HUES64 (cell line): ENCODE results near the gene MYPN.

Source experiments
- H3K27ac ChIP-seq: 2 replicates; pipeline ENCODE4 v1.7.0; 2013; ENCODE audit warnings: low read depth, low read length, inconsistent platforms
- H3K27me3 ChIP-seq: 2 replicates; pipeline ENCODE4 v1.6.1; 2013; ENCODE audit warnings: mild to moderate bottlenecking, low read length; ENCODE audit not compliant: insufficient read depth
- H3K36me3 ChIP-seq: 2 replicates; pipeline ENCODE4 v1.6.1; 2013; ENCODE audit warnings: mild to moderate bottlenecking, low read length; ENCODE audit not compliant: insufficient read depth
- H3K4me1 ChIP-seq: 2 replicates; pipeline ENCODE4 v1.6.1; 2013; ENCODE audit warnings: mild to moderate bottlenecking, low read length, moderate library complexity; ENCODE audit not compliant: insufficient read depth
- H3K4me3 ChIP-seq: 2 replicates; pipeline ENCODE4 v1.5.1; 2013; ENCODE audit warnings: mild to moderate bottlenecking, low read length, moderate library complexity
- H3K9ac ChIP-seq: 2 replicates; pipeline ENCODE4 v1.6.1; 2013; ENCODE audit warnings: mild to moderate bottlenecking, low read depth, low read length
- H3K9me3 ChIP-seq: 2 replicates; pipeline ENCODE4 v1.6.1; 2013; ENCODE audit warnings: low read depth, low read length; ENCODE audit not compliant: insufficient read depth
- WGBS: fragments of 150-250, 120-280 bp; methylation state at CpG from one replicate; pipeline ENCODE4 v1.1.7; 2013; ENCODE audit warnings: missing lambda C conversion rate; 5-methylcytosine and 5-hydroxymethylcytosine counted together

Gene MYPN

DNA sequence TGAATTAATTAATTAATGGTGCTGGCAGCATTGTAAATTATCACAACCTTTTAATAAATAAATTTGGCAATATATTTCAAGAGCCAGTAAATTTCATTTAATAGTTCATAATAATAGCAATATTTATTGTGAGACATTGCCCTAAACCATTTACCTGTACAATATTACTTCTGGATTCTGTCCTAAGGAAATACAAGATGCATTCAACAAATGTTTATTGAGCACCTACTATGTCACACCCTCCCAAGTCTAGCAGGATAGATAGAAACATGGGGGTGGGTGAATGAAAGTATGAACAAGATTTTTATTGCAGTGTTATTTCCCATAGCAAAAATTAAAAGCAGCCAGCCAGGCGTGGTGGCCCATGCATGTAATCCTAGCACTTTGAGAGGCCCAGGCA is 29.9 kb upstream of the MYPN start:
- no peaks in the 10 kb centered on the region for H3K36me3 ChIP-seq
- no peaks in the 10 kb centered on the region for H3K9me3 ChIP-seq
- no peak overlapping the region for H3K27ac ChIP-seq
- H3K4me1 ChIP-seq: peaks cover 14% of the 10 kb centered on the region
- no peaks in the 10 kb centered on the region for H3K27me3 ChIP-seq
- 97% methylated on average over 1 of the region's 1 CpG for WGBS
- no peak overlapping the region for H3K4me3 ChIP-seq
- no peak overlapping the region for H3K9ac ChIP-seq

DNA sequence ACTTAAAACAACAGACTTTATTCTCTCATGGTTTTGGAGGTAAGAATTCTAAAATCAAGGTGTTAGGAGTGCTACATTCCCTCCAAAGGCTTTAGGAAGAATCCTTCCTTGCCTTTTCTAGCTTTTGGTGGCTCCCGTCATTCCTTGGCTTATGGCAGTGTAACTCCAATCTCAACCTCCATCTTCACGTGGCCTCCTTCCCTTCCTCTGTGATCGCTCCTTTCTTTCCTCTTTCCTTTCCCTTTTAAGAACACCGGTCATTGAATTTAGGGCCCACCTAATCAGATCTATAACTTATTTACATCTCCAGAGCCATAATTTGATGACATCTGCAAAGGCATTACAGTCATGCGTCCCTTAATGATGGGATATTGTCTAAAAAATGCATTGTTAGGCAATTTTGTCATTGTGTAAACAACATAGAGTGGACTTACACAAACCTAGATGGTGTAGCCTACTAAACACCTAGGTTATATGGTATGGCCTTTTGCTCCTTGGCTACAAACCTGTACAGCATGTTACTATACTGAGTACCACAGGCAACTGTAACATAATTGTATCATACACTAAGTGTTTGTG is 28.3 kb upstream of the MYPN start:
- Histone ChIP-seq H3K9me3 (no peaks in the 10 kb centered on the region), H3K4me1 (peaks cover 8% of the 10 kb centered on the region; the same call in 1 of the 2 replicates), H3K4me3 (no peak overlapping the region), H3K9ac (no peak overlapping the region), H3K27me3 (no peaks in the 10 kb centered on the region), H3K36me3 (no peaks in the 10 kb centered on the region), H3K27ac (peak overlapping the region; percentile 39; the same call in 1 of the 2 replicates)
- 84% methylated on average over 5 of the region's 5 CpGs for WGBS

DNA sequence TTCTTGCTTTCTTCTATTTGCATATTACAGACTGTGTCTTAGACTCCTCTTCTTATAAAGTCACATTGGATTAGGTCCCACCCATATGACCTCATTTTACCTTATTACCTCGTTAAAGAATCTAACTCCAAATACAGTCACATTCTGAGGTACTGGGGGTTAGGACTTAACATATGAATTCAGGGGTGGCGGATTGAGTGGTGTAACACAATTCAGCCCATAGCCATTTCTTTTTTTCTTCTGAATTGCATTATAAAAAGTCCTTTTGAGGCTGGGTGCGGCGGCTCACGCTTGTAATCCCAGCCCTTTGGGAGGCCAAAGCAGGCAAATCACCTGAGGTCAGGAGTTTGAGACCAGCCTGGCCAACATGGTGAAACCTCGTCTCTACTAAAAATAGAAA is 27.4 kb upstream of the MYPN start:
- peaks cover 8% of the 10 kb centered on the region; the same call in 1 of the 2 replicates for H3K4me1 ChIP-seq
- no peak overlapping the region; the same call in 1 of the 2 replicates for H3K27ac ChIP-seq
- WGBS: 81% methylated on average over 5 of the region's 6 CpGs

DNA sequence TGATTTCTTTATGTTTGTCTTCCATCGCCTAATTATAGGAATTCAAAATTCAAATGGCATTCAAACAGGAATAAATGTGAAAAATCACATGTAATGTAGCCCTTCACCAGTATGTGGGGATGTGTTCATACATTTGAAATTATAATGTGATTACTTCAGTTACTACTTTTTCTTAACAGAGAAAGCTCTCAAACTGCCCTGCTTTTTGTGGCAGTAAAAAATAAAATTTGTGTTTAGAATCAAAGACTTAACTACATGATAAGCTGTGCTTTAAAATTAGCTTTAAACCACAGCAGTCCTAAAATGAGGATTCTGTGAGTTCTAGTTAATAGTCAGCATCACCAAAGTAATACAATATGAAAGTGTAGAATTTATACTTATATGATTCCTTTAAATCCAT is 26.4 kb upstream of the MYPN start:
- 100% methylated on average over 1 of the region's 1 CpG for WGBS
- H3K9me3 ChIP-seq: no peaks in the 10 kb centered on the region
- H3K4me3 ChIP-seq: no peak overlapping the region
- H3K9ac ChIP-seq: no peak overlapping the region
- H3K36me3 ChIP-seq: no peaks in the 10 kb centered on the region
- H3K27me3 ChIP-seq: no peaks in the 10 kb centered on the region
- H3K4me1 ChIP-seq: peaks cover 16% of the 10 kb centered on the region
- H3K27ac ChIP-seq: no peak overlapping the region

More for the DNA sequence above, 27.4 kb upstream of the MYPN start:
- no peak overlapping the region for H3K9ac ChIP-seq
- H3K36me3 ChIP-seq: no peaks in the 10 kb centered on the region
- no peaks in the 10 kb centered on the region for H3K27me3 ChIP-seq
- H3K9me3 ChIP-seq: no peaks in the 10 kb centered on the region
- no peak overlapping the region for H3K4me3 ChIP-seq

DNA sequence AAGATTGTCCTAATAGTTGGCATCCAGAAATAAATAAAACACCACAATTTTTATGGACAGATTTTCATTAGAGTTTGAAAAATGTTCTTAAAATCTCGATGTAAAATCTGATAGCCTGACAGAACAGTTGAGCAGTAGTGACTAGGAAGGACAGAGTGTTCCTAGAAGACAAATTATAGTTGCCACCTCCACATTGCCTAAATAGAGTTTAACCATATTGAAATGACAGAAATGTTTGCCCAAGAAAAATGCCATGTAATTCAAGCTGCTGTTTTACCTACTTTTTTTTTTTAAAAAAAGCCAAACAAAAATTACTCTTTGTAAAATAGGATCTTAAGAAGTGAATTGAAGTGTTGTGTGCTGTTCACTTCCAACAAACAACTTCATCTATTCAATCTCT is 25.3 kb upstream of the MYPN start:
- Histone ChIP-seq H3K9ac (no peak overlapping the region), H3K4me3 (no peak overlapping the region), H3K27ac (no peak overlapping the region), H3K27me3 (no peaks in the 10 kb centered on the region), H3K9me3 (no peaks in the 10 kb centered on the region), H3K4me1 (peaks cover 22% of the 10 kb centered on the region), H3K36me3 (no peaks in the 10 kb centered on the region)
- 86% methylated on average over 1 of the region's 1 CpG for WGBS

DNA sequence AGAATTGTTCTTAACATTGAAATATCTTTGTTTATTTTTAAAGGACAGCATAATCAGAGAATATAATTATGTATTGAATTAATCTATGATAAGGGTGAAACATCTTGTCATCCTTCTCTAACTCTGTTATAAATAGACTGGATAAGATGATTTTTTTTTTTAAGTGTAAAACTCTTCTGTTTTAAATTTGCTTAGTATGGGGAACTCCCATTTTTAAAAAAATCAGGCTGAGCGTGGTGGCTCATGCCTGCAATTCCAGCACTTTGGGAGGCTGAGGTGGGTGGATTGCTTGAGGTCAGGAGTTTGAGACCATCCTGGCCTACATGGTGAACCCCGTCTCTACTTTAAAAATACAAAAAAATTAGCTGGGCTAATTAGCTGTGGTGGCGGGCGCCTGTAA is 24.8 kb upstream of the MYPN start:
- no peak overlapping the region for H3K27ac ChIP-seq
- no peak overlapping the region for H3K9ac ChIP-seq

DNA sequence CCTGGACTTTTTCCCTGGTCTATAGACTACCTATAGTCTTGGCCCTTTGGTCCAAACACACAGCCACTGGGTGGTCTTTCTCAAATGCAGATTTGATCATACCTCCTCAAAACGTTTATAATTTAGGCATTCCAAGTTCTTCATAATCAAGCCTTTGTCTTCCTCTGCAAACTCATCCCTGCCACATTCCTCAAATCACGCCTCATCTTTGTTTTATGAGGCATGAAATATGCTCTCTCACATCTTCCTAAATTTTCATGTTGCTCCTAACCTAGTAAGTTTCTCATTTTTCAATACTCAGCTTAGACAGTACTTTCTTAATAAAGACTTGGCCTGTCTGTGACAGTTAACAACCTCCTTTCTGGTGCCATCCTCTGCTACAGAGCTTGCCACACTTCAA is 23.3 kb upstream of the MYPN start:
- H3K9me3 ChIP-seq: no peaks in the 10 kb centered on the region
- WGBS: 69% methylated on average over 2 of the region's 2 CpGs
- no peak overlapping the region for H3K4me3 ChIP-seq
- no peaks in the 10 kb centered on the region for H3K27me3 ChIP-seq
- no peak overlapping the region for H3K9ac ChIP-seq
- no peaks in the 10 kb centered on the region for H3K36me3 ChIP-seq
- H3K4me1 ChIP-seq: peaks cover 22% of the 10 kb centered on the region
- H3K27ac ChIP-seq: no peak overlapping the region

More for the DNA sequence above, 24.8 kb upstream of the MYPN start:
- Histone ChIP-seq H3K36me3 (no peaks in the 10 kb centered on the region), H3K4me1 (peaks cover 22% of the 10 kb centered on the region), H3K9me3 (no peaks in the 10 kb centered on the region), H3K4me3 (no peak overlapping the region), H3K27me3 (no peaks in the 10 kb centered on the region)
- WGBS: 96% methylated on average over 3 of the region's 4 CpGs

DNA sequence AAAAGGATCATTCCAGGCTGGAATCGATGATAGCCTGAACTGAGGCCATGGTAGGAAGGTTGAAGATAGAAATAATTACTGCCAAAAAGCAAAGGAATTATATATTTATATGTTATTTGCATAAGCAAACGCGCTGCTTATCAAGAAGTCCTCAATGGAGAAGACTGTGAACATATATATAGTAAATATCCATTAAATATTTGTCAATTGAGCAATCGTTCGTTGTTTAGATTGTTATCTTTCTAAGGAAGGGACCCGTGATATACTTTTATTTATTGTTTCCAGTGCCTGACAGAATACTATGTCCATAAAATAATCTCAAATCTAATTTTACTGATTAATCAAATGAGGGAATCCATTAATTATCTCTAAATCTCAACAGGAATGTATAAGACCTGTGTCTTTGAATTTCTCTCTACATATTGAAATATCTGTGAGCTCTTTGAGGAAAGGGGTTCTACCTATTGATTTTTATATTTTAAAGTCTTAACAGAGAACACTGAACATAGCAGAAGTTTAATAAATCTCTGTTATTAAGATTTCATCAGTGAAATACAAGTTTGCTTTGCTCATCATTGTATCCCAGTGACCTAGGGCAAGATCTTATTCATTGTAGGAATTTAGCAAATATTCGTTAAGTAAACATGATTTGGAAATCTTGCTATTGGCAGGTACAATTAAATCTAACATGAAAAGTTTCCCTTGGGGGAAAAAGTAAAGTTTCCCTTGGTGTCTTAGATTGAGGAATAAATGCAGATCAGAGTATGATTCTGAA is 22.2 kb upstream of the MYPN start:
- no peaks in the 10 kb centered on the region for H3K9me3 ChIP-seq
- no peaks in the 10 kb centered on the region for H3K36me3 ChIP-seq
- H3K4me1 ChIP-seq: peaks cover 22% of the 10 kb centered on the region
- WGBS: over 99% methylated on average over 3 of the region's 7 CpGs
- H3K27ac ChIP-seq: peak overlapping the region; percentile 30; the same call in 1 of the 2 replicates
- no peaks in the 10 kb centered on the region for H3K27me3 ChIP-seq
- 0 out of 2 replicates have a peak overlapping the region, but pooled peaks have one; percentile 10 for H3K9ac ChIP-seq
- no peak overlapping the region for H3K4me3 ChIP-seq

DNA sequence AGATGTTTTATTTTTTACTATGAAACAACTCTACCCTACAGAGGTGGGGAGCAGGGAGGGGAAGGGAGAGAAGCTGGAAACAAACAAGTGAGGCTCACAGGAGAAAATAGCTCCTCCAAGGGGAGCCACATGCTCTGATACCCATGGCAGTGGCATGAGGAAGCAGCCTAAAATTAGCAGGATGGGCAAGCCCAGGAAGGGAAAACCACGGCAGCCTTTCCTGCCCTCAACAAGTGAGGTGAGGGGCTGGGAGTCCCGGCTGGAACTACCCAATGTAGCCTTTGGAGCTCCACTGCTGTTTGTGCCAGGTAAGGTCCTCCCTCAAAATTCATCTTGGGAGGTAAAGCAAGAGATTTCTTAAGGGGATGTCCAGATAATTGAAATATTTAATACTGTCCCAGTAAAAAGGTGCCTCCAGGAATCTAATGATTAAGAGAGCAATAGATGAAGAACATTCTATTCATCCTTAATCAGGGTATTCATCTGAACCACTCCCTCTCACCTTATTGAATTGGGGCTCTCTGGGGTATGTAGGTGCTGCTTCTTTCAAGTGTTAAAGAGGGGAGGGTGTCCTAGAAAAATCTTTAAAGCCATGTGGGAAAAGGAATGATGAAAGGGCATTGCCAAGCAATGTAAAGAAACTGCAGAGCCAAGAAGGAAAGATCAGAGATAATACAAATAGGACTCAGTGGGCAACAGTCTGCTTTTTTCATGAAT is 21.4 kb upstream of the MYPN start:
- Histone ChIP-seq H3K36me3 (no peaks in the 10 kb centered on the region), H3K4me3 (no peak overlapping the region), H3K9ac (0 out of 2 replicates have a peak overlapping the region, but pooled peaks have one; percentile 10), H3K4me1 (peaks cover 16% of the 10 kb centered on the region), H3K27ac (peak overlapping the region; percentile 30; the same call in 1 of the 2 replicates), H3K9me3 (no peaks in the 10 kb centered on the region), H3K27me3 (no peaks in the 10 kb centered on the region)
- WGBS: 60% methylated on average over 2 of the region's 2 CpGs

DNA sequence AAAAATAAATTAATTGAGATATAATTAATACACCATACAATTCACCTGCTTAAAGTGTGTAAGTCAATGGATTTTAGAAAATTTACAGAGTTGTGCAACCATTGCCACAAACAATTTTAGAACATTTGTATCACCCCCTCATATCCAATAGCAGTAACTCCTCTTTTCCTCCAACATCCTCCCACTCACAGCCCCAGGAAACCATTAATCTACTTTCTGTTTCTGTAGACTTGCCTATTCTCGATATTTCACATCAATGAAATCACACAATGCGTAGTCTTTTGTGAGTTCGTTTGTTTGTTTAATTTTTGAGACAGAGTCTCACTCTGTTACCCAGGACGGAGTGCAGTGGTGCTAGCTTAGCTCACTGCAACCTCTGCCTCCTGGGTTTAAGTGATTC is 20.5 kb upstream of the MYPN start:
- H3K9ac ChIP-seq: no peak overlapping the region
- H3K9me3 ChIP-seq: no peaks in the 10 kb centered on the region
- WGBS: 94% methylated on average over 4 of the region's 4 CpGs
- H3K4me3 ChIP-seq: no peak overlapping the region
- H3K4me1 ChIP-seq: peaks cover 14% of the 10 kb centered on the region
- no peaks in the 10 kb centered on the region for H3K27me3 ChIP-seq
- no peak overlapping the region for H3K27ac ChIP-seq
- H3K36me3 ChIP-seq: no peaks in the 10 kb centered on the region

DNA sequence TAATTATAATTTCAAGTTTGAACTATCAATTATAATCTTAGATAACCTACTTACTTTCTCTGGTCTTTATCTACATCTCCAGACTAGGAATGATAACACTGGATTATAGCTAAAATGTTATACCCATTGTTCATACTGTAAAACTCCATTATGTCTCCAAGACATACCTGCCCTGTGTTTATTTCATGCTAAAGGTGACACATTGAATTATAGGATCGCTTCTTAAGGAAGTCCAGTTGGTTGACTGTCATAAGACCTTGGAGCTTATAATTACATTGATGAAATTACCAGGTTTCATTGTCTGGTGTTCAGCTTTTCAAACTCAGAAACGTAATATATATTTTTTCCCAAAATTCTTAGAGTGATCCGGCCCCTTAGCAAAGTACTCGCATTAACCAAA is 18.7 kb upstream of the MYPN start:
- H3K9ac ChIP-seq: no peak overlapping the region
- H3K27ac ChIP-seq: no peak overlapping the region
- 93% methylated on average over 4 of the region's 4 CpGs for WGBS
- H3K4me3 ChIP-seq: no peak overlapping the region
- no peaks in the 10 kb centered on the region for H3K9me3 ChIP-seq
- no peaks in the 10 kb centered on the region for H3K36me3 ChIP-seq
- no peaks in the 10 kb centered on the region for H3K27me3 ChIP-seq
- peaks cover 14% of the 10 kb centered on the region for H3K4me1 ChIP-seq
